DOHH2 (cell line): Measurements from ENCODE around the gene SNX17.

Source experiments
- H3F3A ChIP-seq: fragments of 200-600 bp; sonication (generic), shearing (Covaris generic); 2 replicates; pipeline ENCODE4 v1.6.0; 2016; ENCODE audit warnings: antibody characterized with exemption, mild to moderate bottlenecking; ENCODE audit not compliant: control insufficient read depth, insufficient read depth
- H3K27ac ChIP-seq: fragments of 200-600 bp; sonication (generic); 2 replicates; pipeline ENCODE4 v1.5.1; 2014; ENCODE audit warnings: low read depth, mild to moderate bottlenecking, low read length, moderate library complexity
- H3K27me3 ChIP-seq: fragments of 200-600 bp; sonication (generic); 2 replicates; pipeline ENCODE4 v1.6.1; 2014; ENCODE audit warnings: mild to moderate bottlenecking, low read length, mixed read lengths; ENCODE audit not compliant: control insufficient read depth
- H3K36me3 ChIP-seq: fragments of 200-600 bp; sonication (generic); 2 replicates; pipeline ENCODE4 v1.6.1; 2014; ENCODE audit warnings: mild to moderate bottlenecking, low read length, moderate library complexity, mixed read lengths; ENCODE audit not compliant: control insufficient read depth
- H3K4me1 ChIP-seq: fragments of 200-600 bp; sonication (generic); 2 replicates; pipeline ENCODE4 v1.6.1; 2014; ENCODE audit warnings: mild to moderate bottlenecking, low read length, mixed read lengths; ENCODE audit not compliant: control insufficient read depth
- H3K4me2 ChIP-seq: fragments of 200-600 bp; sonication (generic); 2 replicates; pipeline ENCODE4 v1.6.0; 2014; ENCODE audit warnings: mild to moderate bottlenecking, low read length, moderate library complexity
- H3K4me3 ChIP-seq: fragments of 200-600 bp; sonication (generic); 2 replicates; pipeline ENCODE4 v1.5.1; 2014; ENCODE audit warnings: mild to moderate bottlenecking, low read length, mixed read lengths
- H3K79me2 ChIP-seq: fragments of 200-600 bp; sonication (generic); 2 replicates; pipeline ENCODE4 v1.6.1; 2014; ENCODE audit warnings: mild to moderate bottlenecking, low read length, mixed read lengths; ENCODE audit not compliant: control insufficient read depth
- H3K9me2 ChIP-seq: fragments of 200-600 bp; sonication (generic); replicated peaks from 2 replicates; pipeline ENCODE4 v1.6.1; 2014; ENCODE audit warnings: mild to moderate bottlenecking, low read length, mixed read lengths; ENCODE audit not compliant: control insufficient read depth
- H3K9me3 ChIP-seq: fragments of 200-600 bp; sonication (generic); 2 replicates; pipeline ENCODE4 v1.6.1; 2014; ENCODE audit warnings: antibody characterized with exemption, low read length, mixed read lengths; ENCODE audit not compliant: control insufficient read depth, insufficient read depth
- H4K20me1 ChIP-seq: fragments of 200-600 bp; sonication (generic); 2 replicates; pipeline ENCODE4 v1.6.0; 2014; ENCODE audit warnings: low read depth, mild to moderate bottlenecking, antibody characterized with exemption, low read length, moderate library complexity; ENCODE audit not compliant: control insufficient read depth, insufficient read depth
- EZH2phosphoT487 ChIP-seq: fragments of 200-600 bp; sonication (generic); IDR thresholded peaks from 2 replicates; pipeline ENCODE4 v1.6.1; 2017; ENCODE audit warnings: borderline replicate concordance, mild to moderate bottlenecking, antibody characterized with exemption, low read length, moderate library complexity, mixed read lengths
- TF ChIP-seq, protein P1 (sequence below): fragments of 200-600 bp; sonication (generic); IDR thresholded peaks from one replicate; pipeline ENCODE4 v1.5.1; 2014; ENCODE audit warnings: antibody characterized with exemption, mild to moderate bottlenecking, low read depth, low read length; ENCODE audit not compliant: poor library complexity, severe bottlenecking

The SNX17 gene

DNA sequence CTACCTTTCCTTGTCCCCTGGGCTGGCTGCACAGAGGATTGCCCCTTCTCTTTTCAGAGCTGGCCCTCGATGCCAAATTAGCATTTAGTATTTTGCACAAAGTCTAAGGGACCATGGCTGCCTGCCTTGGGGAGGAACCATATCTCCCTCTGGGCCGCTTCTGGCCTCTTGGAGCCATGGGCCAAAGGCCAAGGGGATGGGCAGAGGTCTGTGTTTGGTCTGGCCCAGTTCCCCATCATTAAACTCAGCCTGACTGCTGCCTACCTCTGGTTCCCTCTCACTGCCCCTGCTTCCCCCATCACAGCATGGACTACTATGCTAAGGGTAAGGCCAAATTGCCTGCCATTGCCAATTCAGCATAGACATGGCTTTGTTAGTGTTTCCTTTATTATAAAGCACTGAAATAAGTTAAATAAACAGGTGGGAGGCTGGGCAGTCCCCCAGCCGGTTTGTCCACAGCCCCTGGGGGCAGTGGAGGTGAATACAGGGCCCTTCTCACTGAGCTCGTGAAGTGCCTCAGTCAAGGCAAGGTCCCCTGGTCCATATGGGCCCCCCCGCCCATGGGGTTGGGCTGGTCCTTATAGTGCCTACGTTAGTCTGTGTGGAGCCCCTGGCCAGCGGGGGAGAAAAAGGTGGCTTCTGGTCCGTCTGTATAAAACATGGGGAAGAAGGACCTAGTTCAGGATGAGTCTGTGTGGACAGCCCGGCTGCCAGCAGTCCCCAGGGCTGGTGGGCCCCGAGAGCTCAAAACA, 6.6 kb downstream of the SNX17 start:
- no peak for TF ChIP-seq EZH2phosphoT487
- TF ChIP-seq, protein P1, sequence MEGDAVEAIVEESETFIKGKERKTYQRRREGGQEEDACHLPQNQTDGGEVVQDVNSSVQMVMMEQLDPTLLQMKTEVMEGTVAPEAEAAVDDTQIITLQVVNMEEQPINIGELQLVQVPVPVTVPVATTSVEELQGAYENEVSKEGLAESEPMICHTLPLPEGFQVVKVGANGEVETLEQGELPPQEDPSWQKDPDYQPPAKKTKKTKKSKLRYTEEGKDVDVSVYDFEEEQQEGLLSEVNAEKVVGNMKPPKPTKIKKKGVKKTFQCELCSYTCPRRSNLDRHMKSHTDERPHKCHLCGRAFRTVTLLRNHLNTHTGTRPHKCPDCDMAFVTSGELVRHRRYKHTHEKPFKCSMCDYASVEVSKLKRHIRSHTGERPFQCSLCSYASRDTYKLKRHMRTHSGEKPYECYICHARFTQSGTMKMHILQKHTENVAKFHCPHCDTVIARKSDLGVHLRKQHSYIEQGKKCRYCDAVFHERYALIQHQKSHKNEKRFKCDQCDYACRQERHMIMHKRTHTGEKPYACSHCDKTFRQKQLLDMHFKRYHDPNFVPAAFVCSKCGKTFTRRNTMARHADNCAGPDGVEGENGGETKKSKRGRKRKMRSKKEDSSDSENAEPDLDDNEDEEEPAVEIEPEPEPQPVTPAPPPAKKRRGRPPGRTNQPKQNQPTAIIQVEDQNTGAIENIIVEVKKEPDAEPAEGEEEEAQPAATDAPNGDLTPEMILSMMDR = no peak
- Histone ChIP-seq H3K4me1 (peaks cover 34% of the 10 kb centered on the region), H3K4me2 (no peak overlapping the region), H3F3A (peaks cover 17% of the 10 kb centered on the region), H3K79me2 (peaks cover 28% of the 10 kb centered on the region), H3K9me2 (no peaks in the 10 kb centered on the region), H4K20me1 (no peaks in the 10 kb centered on the region), H3K27ac (no peak overlapping the region), H3K4me3 (no peak overlapping the region), H3K9me3 (no peaks in the 10 kb centered on the region), H3K27me3 (no peaks in the 10 kb centered on the region), H3K36me3 (peaks cover 90% of the 10 kb centered on the region)

- no peaks in the 10 kb centered on the region for H3K9me3 ChIP-seq
Observed at GRCh38 chr2:27377618-27378095, 7.2 kb downstream of the SNX17 start.

DNA sequence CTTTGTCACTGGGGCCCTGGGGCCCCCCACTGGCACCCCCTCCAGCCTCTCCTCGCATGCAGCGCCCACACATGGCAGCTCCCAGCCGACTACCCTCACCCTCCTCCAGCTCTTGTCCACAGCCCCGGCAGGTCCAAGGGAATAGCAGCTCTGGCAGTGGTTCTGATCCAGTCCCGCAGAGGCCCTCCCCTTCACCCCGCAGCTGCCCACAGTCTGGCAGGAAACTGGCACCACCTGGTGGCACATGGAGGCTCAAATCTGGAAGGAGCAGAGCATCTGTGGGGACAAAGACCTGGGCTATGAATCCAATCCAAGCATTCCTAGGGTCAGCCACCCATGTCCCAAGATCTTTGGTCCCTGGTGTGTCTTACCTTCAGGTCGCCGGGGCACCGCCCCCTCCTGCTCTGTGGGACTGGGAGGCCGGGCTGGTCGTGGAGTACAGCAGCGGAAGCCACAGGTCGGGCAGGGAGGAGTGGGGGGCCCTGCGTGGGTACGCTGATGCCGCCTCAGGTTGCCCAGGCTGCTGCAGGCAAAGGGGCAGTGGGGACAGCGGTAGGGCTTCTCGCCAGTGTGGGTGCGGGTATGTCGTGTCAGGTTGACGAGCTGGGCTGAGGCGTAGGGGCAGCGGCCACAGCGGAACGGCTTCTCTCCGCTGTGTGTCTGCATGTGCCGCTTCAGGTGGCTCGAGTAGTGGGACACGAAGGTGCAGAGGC, 7.8 kb downstream of the SNX17 start:
- Histone ChIP-seq H3F3A (peaks cover 26% of the 10 kb centered on the region), H3K4me2 (no peak overlapping the region), H3K36me3 (peaks cover 86% of the 10 kb centered on the region), H4K20me1 (no peaks in the 10 kb centered on the region), H3K27me3 (no peaks in the 10 kb centered on the region), H3K9me2 (no peaks in the 10 kb centered on the region), H3K9me3 (no peaks in the 10 kb centered on the region), H3K27ac (no peak overlapping the region), H3K4me3 (no peak overlapping the region), H3K4me1 (peaks cover 23% of the 10 kb centered on the region), H3K79me2 (peaks cover 16% of the 10 kb centered on the region)
- TF ChIP-seq, protein P1 = peak; percentile 33
- no peak for TF ChIP-seq EZH2phosphoT487

More at GRCh38 chr2:27377618-27378095, 7.2 kb downstream of the SNX17 start:
- H3K4me3 ChIP-seq = no peak overlapping the region
- no peaks in the 10 kb centered on the region for H3K27me3 ChIP-seq
- peaks cover 28% of the 10 kb centered on the region for H3K4me1 ChIP-seq
- no peak overlapping the region for H3K27ac ChIP-seq
- no peak overlapping the region for H3K4me2 ChIP-seq
- H3F3A ChIP-seq = peaks cover 23% of the 10 kb centered on the region
- H3K9me2 ChIP-seq = no peaks in the 10 kb centered on the region
- H4K20me1 ChIP-seq = no peaks in the 10 kb centered on the region
- H3K79me2 ChIP-seq = peaks cover 22% of the 10 kb centered on the region
- TF ChIP-seq EZH2phosphoT487 = no peak
- TF ChIP-seq, protein P1 = no peak
- peaks cover 89% of the 10 kb centered on the region for H3K36me3 ChIP-seq
